Ovary (tissue), 9 donors: ENCODE results near the gene GLYATL1B. TPM values are rescaled to one million over a fixed set of nuclear protein-coding genes. Genes with fewer than 3 reads are reported as not detected.
"Not testable (repeated sequence)": the region's sequence is repeated elsewhere in the genome, so short reads cannot be mapped to it uniquely, and the experiment has no call there.

Experiments
- DNase-seq, 5 donors: peaks; one replicate each; pipeline ENCODE4 v3.0.0-alpha.2; 2019 to 2020
- H3K27ac ChIP-seq, 2 donors: fragments of 200-600 bp; one replicate each; pipeline versions ENCODE4 v1.5.1 to v1.8.0; 2019 to 2022
- H3K27me3 ChIP-seq: fragments of 200-600 bp; one replicate; pipeline ENCODE4 v1.8.0; 2022
- H3K36me3 ChIP-seq: fragments of 200-600 bp; sonication (generic); one replicate; pipeline ENCODE4 v1.5.1; 2019
- H3K4me1 ChIP-seq: one replicate; pipeline ENCODE4 v1.8.1; 2013; ENCODE audit warnings: mild to moderate bottlenecking, moderate library complexity; ENCODE audit not compliant: insufficient read depth
- H3K4me3 ChIP-seq: fragments of 200-600 bp; sonication (generic); one replicate; pipeline ENCODE4 v1.5.1; 2017
- H3K9me3 ChIP-seq, 2 donors: fragments of 200-600 bp in 1 of 2; sonication (generic) in 1 of 2; one replicate each; pipeline versions ENCODE4 v1.5.1 to v1.8.1; 2013 to 2019; ENCODE audit warnings: mild to moderate bottlenecking in 1 of 2, moderate library complexity in 1 of 2
- EP300 ChIP-seq: sonication (generic); formaldehyde crosslinking; IDR thresholded peaks from one replicate; pipeline ENCODE4 v1.6.1; 2017; ENCODE audit warnings: antibody characterized with exemption
- POLR2A ChIP-seq: fragments of 450-650 bp; IDR thresholded peaks from one replicate; pipeline ENCODE4 v1.6.1; 2017; ENCODE audit warnings: antibody characterized with exemption, mild to moderate bottlenecking, moderate library complexity
- WGBS, 3 donors: extraction: QIAGEN DNeasy Blood & Tissue Kit in 1 of 3; methylation state at CpG; one replicate each; pipeline versions ENCODE4 v1.1.5 to v1.1.7; 2013 to 2017; 5-methylcytosine and 5-hydroxymethylcytosine counted together
- intact Hi-C, 4 donors: fragments of 100-400 bp; cut with DNase I; formaldehyde crosslinking; loops; one replicate each; pipeline versions ENCODE4 v1.11.0 to v1.15.1; 2022 to 2023
- polyA plus RNA-seq, 2 donors: library from polyadenylated mRNA; stranded (reverse); fragments of 200-250 nt in 1 of 2; fragments of 350-450 nt in 1 of 2; fragmentation: Illumina TruSeq in 1 of 2; extraction: RNeasy Lipid Tissue Mini Kit (QIAGEN cat#74804) in 1 of 2; gene quantifications; one replicate each; pipeline ENCODE4 v1.2.3, GENCODE V29; 2013 to 2014
- total RNA-seq, 7 donors: library from RNA; depleted of rRNA in 2 of 7; stranded (reverse); fragments of >200 nt in 2 of 7; fragmentation: NEBNext Ultra II Directional in 3 of 7; extraction: Animal tissue kit (Norgen Biotek cat#: 25700) in 3 of 7; gene quantifications; one replicate each; pipeline versions ENCODE4 v1.1.0 to v1.2.4, GENCODE V29; 2016 to 2023
- TF ChIP-seq, protein P1 (sequence below), 3 donors: fragments of 450-650 bp in 2 of 3; fragments of 200-600 bp in 1 of 3; IDR thresholded peaks; one replicate each; pipeline versions ENCODE4 v1.5.1 to v1.8.0; 2016 to 2022; ENCODE audit warnings: antibody characterized with exemption in 3 of 3, mild to moderate bottlenecking in 1 of 3
- donor health status: DM: no; HTN: no; CAD: no; lungs with moderate emphysema.
- donor health status: DM: no; HTN: no; CAD: no.
- donor health status: Bipolar disorder and iron deficiency.
- donor health status: DM: yes; HTN: yes; CAD: no.
- donor health status: DM: no; HTN: no; CAD: no.
- donor health status: DM: yes; HTN: yes; CAD: no.

Gene GLYATL1B
- total and polyA plus RNA-seq, 9 donors = not detected

DNA sequence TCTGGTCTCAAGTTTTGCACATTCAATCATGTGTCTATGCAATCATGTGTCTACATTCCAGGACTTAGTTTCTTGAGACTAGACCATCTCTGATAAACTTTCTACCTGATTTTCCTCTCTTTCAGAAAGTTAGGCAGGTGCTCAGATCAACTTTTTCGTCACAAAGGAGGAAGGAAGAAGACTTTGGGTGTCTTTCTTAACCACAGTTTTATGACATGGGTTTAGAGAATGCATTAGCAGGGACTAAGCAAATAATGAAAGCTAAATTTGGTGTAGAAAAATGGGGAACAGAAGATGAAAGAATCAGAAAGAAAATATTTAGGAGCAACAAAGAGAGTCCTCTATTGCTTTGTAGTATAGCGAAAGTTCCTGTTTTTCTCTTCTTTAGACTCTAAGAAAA, 7.7 kb upstream of the GLYATL1B start:
- no peaks in the 10 kb centered on the region for H3K27me3 ChIP-seq
- DNase-seq = no peak
- TF ChIP-seq POLR2A (no peak), EP300 (no peak)
- TF ChIP-seq, protein P1, sequence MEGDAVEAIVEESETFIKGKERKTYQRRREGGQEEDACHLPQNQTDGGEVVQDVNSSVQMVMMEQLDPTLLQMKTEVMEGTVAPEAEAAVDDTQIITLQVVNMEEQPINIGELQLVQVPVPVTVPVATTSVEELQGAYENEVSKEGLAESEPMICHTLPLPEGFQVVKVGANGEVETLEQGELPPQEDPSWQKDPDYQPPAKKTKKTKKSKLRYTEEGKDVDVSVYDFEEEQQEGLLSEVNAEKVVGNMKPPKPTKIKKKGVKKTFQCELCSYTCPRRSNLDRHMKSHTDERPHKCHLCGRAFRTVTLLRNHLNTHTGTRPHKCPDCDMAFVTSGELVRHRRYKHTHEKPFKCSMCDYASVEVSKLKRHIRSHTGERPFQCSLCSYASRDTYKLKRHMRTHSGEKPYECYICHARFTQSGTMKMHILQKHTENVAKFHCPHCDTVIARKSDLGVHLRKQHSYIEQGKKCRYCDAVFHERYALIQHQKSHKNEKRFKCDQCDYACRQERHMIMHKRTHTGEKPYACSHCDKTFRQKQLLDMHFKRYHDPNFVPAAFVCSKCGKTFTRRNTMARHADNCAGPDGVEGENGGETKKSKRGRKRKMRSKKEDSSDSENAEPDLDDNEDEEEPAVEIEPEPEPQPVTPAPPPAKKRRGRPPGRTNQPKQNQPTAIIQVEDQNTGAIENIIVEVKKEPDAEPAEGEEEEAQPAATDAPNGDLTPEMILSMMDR (IDR thresholded peaks at IDR 0.05) = no peak
- no peaks in the 10 kb centered on the region for H3K36me3 ChIP-seq
- intact Hi-C loops = no loop called here
- H3K4me1 ChIP-seq = no peaks in the 10 kb centered on the region
- H3K27ac ChIP-seq = no peak overlapping the region
- 81 to 88% (median 88%) methylated on average over 2 of the region's 2 CpGs for WGBS, 3 donors
- H3K4me3 ChIP-seq = no peak overlapping the region
- H3K9me3 ChIP-seq = no peaks in the 10 kb centered on the region

DNA sequence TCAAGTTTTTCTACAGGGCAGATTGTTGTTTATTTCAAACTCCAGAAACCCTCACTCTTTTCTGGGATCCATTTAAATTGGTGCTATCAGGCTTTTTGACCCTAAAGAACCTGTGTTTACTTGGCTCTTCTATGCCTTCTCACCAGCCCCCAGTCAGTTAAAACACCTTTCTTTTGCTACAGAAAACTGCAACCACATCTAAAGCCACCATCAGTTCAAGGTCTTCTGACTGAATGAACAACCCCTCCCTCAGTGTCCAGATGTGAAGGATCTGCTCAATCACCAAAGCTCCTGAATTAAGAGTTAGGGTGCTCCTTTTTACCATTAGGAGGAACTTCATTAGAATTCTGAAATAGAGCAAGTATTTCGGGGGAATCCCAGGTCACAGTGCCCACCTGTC, 7.0 kb upstream of the GLYATL1B start:
- H3K27ac ChIP-seq = no peak overlapping the region
- no peak for TF ChIP-seq POLR2A
- no peaks in the 10 kb centered on the region for H3K36me3 ChIP-seq
- H3K4me1 ChIP-seq = no peaks in the 10 kb centered on the region
- intact Hi-C loops = no loop called here
- no peak for DNase-seq
- H3K9me3 ChIP-seq = no peaks in the 10 kb centered on the region
- H3K4me3 ChIP-seq = no peak overlapping the region
- 63 to 79% (median 76%) methylated on average over 1 of the region's 1 CpG for WGBS, 3 donors
- no peaks in the 10 kb centered on the region for H3K27me3 ChIP-seq

- DNase-seq, H3K27me3 ChIP-seq, intact Hi-C loops, H3K27ac ChIP-seq, H3K36me3 ChIP-seq, H3K4me1 ChIP-seq, H3K9me3 ChIP-seq, H3K4me3 ChIP-seq: not testable (repeated sequence)
- WGBS, 3 donors = 89 to 92% (median 91%) methylated on average over 2 of the region's 2 CpGs
Observed at GRCh38 chr11:59080421-59080820, 5.7 kb upstream of the GLYATL1B start.

DNA sequence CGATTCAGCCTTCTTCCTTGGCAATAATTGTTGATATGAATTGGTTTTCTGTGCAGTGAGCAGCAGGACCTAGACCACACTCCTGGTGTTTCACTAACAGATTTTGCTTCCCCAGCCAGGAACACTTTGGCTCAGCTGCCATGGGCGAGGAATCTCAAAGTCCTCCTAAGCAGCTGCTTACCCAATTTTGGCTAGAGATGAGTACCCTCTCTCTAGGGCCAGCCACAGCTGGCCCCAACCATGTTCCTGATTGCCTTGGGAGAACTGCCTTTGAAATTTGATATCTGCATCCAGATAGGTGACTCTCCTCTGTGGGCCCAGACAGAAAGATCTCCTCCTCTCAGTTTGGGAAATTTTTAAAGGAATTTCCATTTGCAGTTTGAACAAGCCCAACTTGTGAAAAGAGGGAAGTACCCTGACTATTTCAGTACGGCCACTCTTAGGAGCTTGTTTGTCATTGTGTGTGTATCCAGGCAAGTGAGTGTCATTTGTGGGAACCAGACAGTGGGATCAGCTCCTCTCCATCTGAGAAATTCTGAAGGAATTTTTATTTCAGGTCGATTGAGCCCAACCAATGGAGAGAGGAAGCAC, 4.6 kb upstream of the GLYATL1B start:
- DNase-seq, H3K27ac ChIP-seq, H3K27me3 ChIP-seq, H3K36me3 ChIP-seq, H3K9me3 ChIP-seq, H3K4me1 ChIP-seq, intact Hi-C loops, H3K4me3 ChIP-seq: not testable (repeated sequence)
- WGBS, 3 donors = 49 to 55% (median 54%) methylated on average over 4 of the region's 4 CpGs

DNA sequence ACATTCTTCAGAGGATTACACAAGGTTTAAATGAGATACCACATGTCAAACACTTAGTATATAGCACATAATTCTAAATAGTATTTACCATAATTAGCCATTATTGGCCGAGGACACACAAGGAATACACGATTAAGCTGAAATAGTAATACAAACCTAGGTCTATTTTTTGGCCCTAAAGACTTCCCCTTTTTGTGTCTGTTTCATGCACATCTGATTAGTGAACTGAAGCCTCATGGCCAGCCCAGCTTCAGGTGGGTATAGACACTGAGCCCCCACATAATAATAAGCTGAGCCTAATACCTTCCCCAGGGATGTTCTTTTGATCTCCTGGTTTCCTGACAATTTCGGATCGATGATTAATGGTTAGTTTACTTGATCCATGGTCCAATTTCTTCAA, 2.1 kb downstream of the GLYATL1B start:
- TF ChIP-seq EP300 (no peak), POLR2A (no peak)
- TF ChIP-seq, protein P1 (IDR thresholded peaks at IDR 0.05) = no peak
- H3K27me3 ChIP-seq = no peaks in the 10 kb centered on the region
- no peak overlapping the region for H3K27ac ChIP-seq
- no peaks in the 10 kb centered on the region for H3K4me1 ChIP-seq
- WGBS, 3 donors = 87 to 92% (median 92%) methylated on average over 4 of the region's 4 CpGs
- DNase-seq = no peak
- intact Hi-C loops = no loop called here
- H3K36me3 ChIP-seq = no peaks in the 10 kb centered on the region
- no peaks in the 10 kb centered on the region for H3K9me3 ChIP-seq
- H3K4me3 ChIP-seq = no peak overlapping the region

- H3K36me3 ChIP-seq, H3K4me3 ChIP-seq, intact Hi-C loops, DNase-seq, H3K27me3 ChIP-seq, H3K27ac ChIP-seq, H3K9me3 ChIP-seq, H3K4me1 ChIP-seq: not testable (repeated sequence)
Observed at GRCh38 chr11:59093576-59093975, 7.5 kb downstream of the GLYATL1B start.

DNA sequence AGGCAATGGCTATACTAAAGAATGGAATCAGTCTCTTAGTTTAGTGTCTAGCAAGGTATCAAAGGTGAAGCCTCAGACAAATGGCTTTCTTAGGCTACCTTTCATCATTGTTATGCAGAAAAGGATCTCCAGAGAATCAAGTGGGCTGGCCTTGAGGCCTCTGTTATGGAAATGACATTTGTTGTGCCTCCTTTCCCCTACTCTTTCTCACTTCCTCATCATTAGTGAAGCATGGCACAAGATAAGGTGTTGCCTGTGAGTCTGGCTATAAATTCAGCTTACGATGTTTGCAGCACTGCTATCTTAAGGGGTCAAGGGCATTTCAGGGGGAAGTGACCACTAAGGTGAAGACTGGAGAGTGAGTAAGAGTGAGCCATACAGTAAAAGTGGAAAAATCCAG, 9.1 kb downstream of the GLYATL1B start:
- 19 to 33% (median 19%) methylated on average over 1 of the region's 1 CpG for WGBS, 3 donors
- H3K27me3 ChIP-seq, H3K4me1 ChIP-seq, H3K4me3 ChIP-seq, H3K27ac ChIP-seq, H3K9me3 ChIP-seq, intact Hi-C loops, DNase-seq, H3K36me3 ChIP-seq: not testable (repeated sequence)

GRCh38 chr11:59095972-59096575, 10.0 kb downstream of the GLYATL1B start:
- H3K9me3 ChIP-seq, DNase-seq, H3K27ac ChIP-seq, H3K4me1 ChIP-seq, H3K27me3 ChIP-seq, intact Hi-C loops, H3K4me3 ChIP-seq, H3K36me3 ChIP-seq: not testable (repeated sequence)
- WGBS, 3 donors = 65 to 74% (median 68%) methylated on average over 5 of the region's 5 CpGs
